Spleen (tissue), 11 donors: ENCODE measurements around the gene ARVCF. TPM values are rescaled to one million over a fixed set of nuclear protein-coding genes. Genes with fewer than 3 reads are reported as not detected.
A peak's percentile ranks its signal among the peaks of the same experiment; 100 is the strongest.

ENCODE experiments used
- DNase-seq: peaks from one replicate; pipeline ENCODE4 v3.0.0-alpha.2; 2020
- H3K27ac ChIP-seq, 8 donors: fragments of 200-600 bp; sonication (generic) in 7 of 8; 1 replicate in 4 of 8; 2 replicates in 4 of 8; pipeline versions ENCODE4 v1.5.0 to v1.8.0; 2016 to 2021; ENCODE audit warnings: inconsistent platforms in 4 of 8, mild to moderate bottlenecking in 4 of 8, moderate library complexity in 1 of 8
- H3K27me3 ChIP-seq, 7 donors: fragments of 200-600 bp; sonication (generic) in 6 of 7; replicated peaks in 1 of 7; 1 replicate in 4 of 7; 2 replicates in 3 of 7; pipeline versions ENCODE4 v1.5.0 to v1.8.0; 2016 to 2021; ENCODE audit warnings: inconsistent platforms in 3 of 7, mild to moderate bottlenecking in 1 of 7
- H3K36me3 ChIP-seq, 6 donors: fragments of 200-600 bp; sonication (generic) in 5 of 6; 1 replicate in 4 of 6; 2 replicates in 2 of 6; pipeline versions ENCODE4 v1.5.0 to v1.8.0; 2016 to 2021; ENCODE audit warnings: inconsistent platforms in 2 of 6
- H3K4me1 ChIP-seq, 6 donors: fragments of 200-600 bp; sonication (generic) in 5 of 6; 1 replicate in 3 of 6; 2 replicates in 3 of 6; pipeline versions ENCODE4 v1.5.0 to v1.8.0; 2016 to 2021; ENCODE audit warnings: inconsistent platforms in 3 of 6
- H3K4me3 ChIP-seq, 8 donors: fragments of 200-600 bp; sonication (generic) in 7 of 8; 1 replicate in 4 of 8; 2 replicates in 4 of 8; pipeline versions ENCODE4 v1.5.0 to v1.8.0; 2016 to 2021; ENCODE audit warnings: inconsistent platforms in 4 of 8, mild to moderate bottlenecking in 4 of 8, moderate library complexity in 2 of 8
- H3K9me3 ChIP-seq, 8 donors: fragments of 200-600 bp; sonication (generic) in 7 of 8; 1 replicate in 4 of 8; 2 replicates in 4 of 8; pipeline versions ENCODE4 v1.5.0 to v1.8.0; 2016 to 2021; ENCODE audit warnings: inconsistent platforms in 4 of 8
- CTCF ChIP-seq, 11 experiments: fragments of 200-600 bp in 7 of 11; fragments of 450-650 bp in 4 of 11; sonication (generic) in 4 of 11; IDR thresholded peaks in 8 of 11; conservative IDR thresholded peaks in 3 of 11; 1 replicate in 7 of 11; 2 replicates in 4 of 11; pipeline versions ENCODE4 v1.4.0 to v1.8.0; 2016 to 2021; ENCODE audit warnings: antibody characterized with exemption in 11 of 11, inconsistent platforms in 4 of 11, mild to moderate bottlenecking in 1 of 11
- POLR2A ChIP-seq, 3 donors: fragments of 450-650 bp; IDR thresholded peaks; one replicate each; pipeline ENCODE4 v1.5.1; 2017; ENCODE audit warnings: antibody characterized with exemption in 3 of 3, mild to moderate bottlenecking in 1 of 3
- POLR2AphosphoS5 ChIP-seq, 3 donors: sonication (generic); formaldehyde crosslinking; IDR thresholded peaks; one replicate each; pipeline ENCODE4 v1.5.1; 2017; ENCODE audit warnings: antibody characterized with exemption in 3 of 3
- WGBS, 5 donors: extraction: QIAGEN DNeasy Blood & Tissue Kit in 3 of 5; methylation state at CpG; one replicate each; pipeline versions ENCODE4 v1.1.5 to v1.1.7; 2013 to 2018; 5-methylcytosine and 5-hydroxymethylcytosine counted together
- intact Hi-C: fragments of 100-400 bp; cut with DNase I; formaldehyde crosslinking; loops from one replicate; pipeline ENCODE4 v1.15.0; 2023; ENCODE audit warnings: low total_unique reads
- polyA plus RNA-seq, 3 donors: library from polyadenylated mRNA; stranded (reverse); fragments of 200-250 nt; gene quantifications; one replicate each; pipeline ENCODE4 v1.2.1, GENCODE V29; 2013
- total RNA-seq, 7 donors: library from RNA; depleted of rRNA in 3 of 7; stranded (reverse); fragments of >200 nt in 3 of 7; fragmentation: NEBNext Ultra II Directional in 4 of 7; extraction: Animal tissue kit (Norgen Biotek cat#: 25700) in 4 of 7; gene quantifications; one replicate each; pipeline versions ENCODE4 v1.1.0 to v1.2.1, GENCODE V29; 2016 to 2021
- donor health status: healthy with polysubstance abuse.
- donor health status: DM: no; HTN: no; CAD: no; lungs with moderate emphysema.
- donor health status: DM: no; HTN: no; CAD: no.
- donor health status: Bipolar disorder and iron deficiency.
- donor health status: healthy.
- donor health status: DM: no; HTN: no; CAD: no.
- donor health status: DM: yes; HTN: yes; CAD: no.

Gene ARVCF
- total and polyA plus RNA-seq, 10 donors: 9.4 to 96.7 (median 27.6) TPM

GRCh38 chr22:19992921-19993355 lies 23.7 kb downstream of the ARVCF start:
- H3K9me3 ChIP-seq: no peaks in the 10 kb centered on the region
- H3K4me3 ChIP-seq: no peak overlapping the region
- TF ChIP-seq POLR2A (IDR thresholded peaks at IDR 0.05) (no peak), CTCF (IDR thresholded peaks at IDR 0.05 in 8 of 11, conservative IDR thresholded peaks at IDR 0.05 in 3 of 11) (no peak)
- intact Hi-C loops: no loop called here
- peak; percentile 44 for DNase-seq
- H3K27ac ChIP-seq: peak overlapping the region in 3 of 8 donors; percentile 4 to 83 (median 8)
- no peaks in the 10 kb centered on the region for H3K36me3 ChIP-seq
- peaks cover 0 to 38% (median 10%) of the 10 kb centered on the region in 6 donors for H3K4me1 ChIP-seq
- no peaks in the 10 kb centered on the region for H3K27me3 ChIP-seq
- 80 to 91% (median 86%) methylated on average over 5 to 6 of the region's 6 CpGs for WGBS, 5 donors

GRCh38 chr22:19992481-19992911 lies 24.1 kb downstream of the ARVCF start:
- Histone ChIP-seq H3K4me3 (no peak overlapping the region), H3K4me1 (peaks cover 0 to 39% (median 11%) of the 10 kb centered on the region in 6 donors), H3K9me3 (no peaks in the 10 kb centered on the region), H3K27me3 (no peaks in the 10 kb centered on the region), H3K27ac (peak overlapping the region in 3 of 8 donors; percentile 4 to 83 (median 8)), H3K36me3 (no peaks in the 10 kb centered on the region)
- peak; percentile 54 for DNase-seq
- intact Hi-C loops: no loop called here
- TF ChIP-seq POLR2A (IDR thresholded peaks at IDR 0.05): no peak
- TF ChIP-seq CTCF (IDR thresholded peaks at IDR 0.05 in 8 of 11, conservative IDR thresholded peaks at IDR 0.05 in 3 of 11): no peak
- TF ChIP-seq POLR2AphosphoS5 (IDR thresholded peaks at IDR 0.05): no peak
- 85 to 95% (median 91%) methylated on average over 4 to 7 of the region's 7 CpGs for WGBS, 5 donors

GRCh38 chr22:19991645-19992451 lies 24.8 kb downstream of the ARVCF start:
- Histone ChIP-seq H3K4me3 (no peak overlapping the region), H3K27ac (peak overlapping the region in 7 of 8 donors; percentile 29 to 86 (median 83)), H3K36me3 (no peaks in the 10 kb centered on the region), H3K9me3 (no peaks in the 10 kb centered on the region), H3K27me3 (no peaks in the 10 kb centered on the region), H3K4me1 (peaks cover 0 to 44% (median 14%) of the 10 kb centered on the region in 6 donors)
- intact Hi-C loops: no loop called here
- 85 to 96% (median 91%) methylated on average over 11 to 23 of the region's 23 CpGs for WGBS, 5 donors
- no peak for TF ChIP-seq POLR2A (IDR thresholded peaks at IDR 0.05)
- TF ChIP-seq CTCF (IDR thresholded peaks at IDR 0.05 in 8 of 11, conservative IDR thresholded peaks at IDR 0.05 in 3 of 11): no peak
- TF ChIP-seq POLR2AphosphoS5 (IDR thresholded peaks at IDR 0.05): no peak
- peak; percentile 53 for DNase-seq

- Histone ChIP-seq H3K27ac (peak overlapping the region in 7 of 8 donors; percentile 29 to 86 (median 83)), H3K27me3 (peaks cover 0 to 2% (median 0%) of the 10 kb centered on the region in 7 donors), H3K4me1 (peaks cover under 1 to 44% (median 19%) of the 10 kb centered on the region in 6 donors), H3K4me3 (no peak overlapping the region), H3K36me3 (no peaks in the 10 kb centered on the region), H3K9me3 (no peaks in the 10 kb centered on the region)
- TF ChIP-seq POLR2A (IDR thresholded peaks at IDR 0.05) (no peak), CTCF (IDR thresholded peaks at IDR 0.05 in 8 of 11, conservative IDR thresholded peaks at IDR 0.05 in 3 of 11) (no peak), POLR2AphosphoS5 (IDR thresholded peaks at IDR 0.05) (no peak)
- no peak for DNase-seq
- intact Hi-C loops: no loop called here
Observed at GRCh38 chr22:19991395-19991644, 25.3 kb downstream of the ARVCF start.
